GM19023 (cell line): ENCODE results near the gene NECTIN4.
"Not testable (repeated sequence)": the region's sequence is repeated elsewhere in the genome, so short reads cannot be mapped to it uniquely, and the experiment has no call there.

Experiments used
- ATAC-seq: cut with Tn5 transposase; IDR thresholded peaks from one replicate; pipeline ENCODE4 v1.9.1; 2021; ENCODE audit warnings: mild to moderate bottlenecking, moderate library complexity; ENCODE audit not compliant: unreplicated experiment

NECTIN4 gene

GRCh38 chr1:161033751-161034150 lies 55.6 kb downstream of the NECTIN4 start:
- no peak for ATAC-seq

DNA sequence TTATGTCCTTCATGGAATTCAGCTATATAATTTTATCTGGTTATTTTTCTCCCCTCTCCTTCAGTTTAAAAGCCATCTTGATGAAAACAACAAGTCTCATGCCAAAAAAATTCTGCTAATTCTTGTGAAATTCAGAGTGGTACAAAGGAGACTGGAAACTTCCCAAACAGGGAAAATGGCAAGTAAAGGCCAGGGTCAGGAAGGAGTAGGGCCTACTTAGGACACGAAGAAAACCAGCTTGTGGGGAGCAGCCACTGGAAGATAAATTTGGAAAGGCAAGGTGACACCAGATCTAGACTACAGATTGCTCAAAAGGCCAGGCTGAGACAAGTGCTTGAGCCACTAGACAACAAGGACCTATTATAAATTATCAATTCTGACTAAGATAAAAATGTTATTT lies 56.9 kb downstream of the NECTIN4 start:
- ATAC-seq: no peak

GRCh38 chr1:161031874-161032273 lies 57.5 kb downstream of the NECTIN4 start:
- ATAC-seq: no peak

DNA sequence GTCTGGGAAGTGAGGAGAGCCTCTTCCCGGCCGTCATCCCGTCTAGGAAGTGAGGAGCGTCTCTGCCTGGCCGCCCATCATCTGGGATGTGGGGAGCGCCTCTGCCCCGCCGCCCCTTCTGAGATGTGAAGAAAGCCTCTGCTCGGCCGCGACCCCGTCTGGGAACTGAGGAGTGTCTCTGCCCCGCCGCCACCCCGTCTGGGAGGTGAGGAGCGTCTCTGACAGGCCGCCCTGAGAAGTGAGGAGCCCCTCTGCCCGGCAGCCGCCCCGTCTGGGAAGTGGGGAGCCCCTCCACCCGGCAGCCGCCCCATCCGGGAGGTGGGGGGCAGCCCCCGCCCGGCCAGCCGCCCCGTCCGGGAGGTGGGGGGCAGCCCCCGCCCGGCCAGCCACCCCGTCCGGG lies 59.9 kb downstream of the NECTIN4 start:
- ATAC-seq: not testable (repeated sequence)

DNA sequence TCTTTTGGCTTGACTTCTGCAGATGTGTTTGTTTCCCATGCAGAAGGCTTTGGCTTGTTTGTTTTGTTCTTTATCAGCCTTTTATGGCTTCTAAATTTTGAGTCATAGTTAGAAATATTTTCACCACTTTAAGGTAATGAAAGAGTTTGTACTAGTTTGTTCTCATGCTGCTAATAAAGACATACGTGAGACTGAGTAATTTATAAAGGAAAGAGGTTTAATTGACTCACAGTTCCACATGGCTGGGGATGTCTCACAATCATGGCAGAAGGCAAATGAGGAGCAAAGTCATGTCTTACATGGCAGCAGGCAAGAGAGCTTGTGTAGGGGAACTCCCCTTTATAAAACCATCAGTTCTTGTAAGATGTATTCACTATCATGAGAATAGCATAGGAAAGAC lies 62.4 kb downstream of the NECTIN4 start:
- not testable (repeated sequence) for ATAC-seq

DNA sequence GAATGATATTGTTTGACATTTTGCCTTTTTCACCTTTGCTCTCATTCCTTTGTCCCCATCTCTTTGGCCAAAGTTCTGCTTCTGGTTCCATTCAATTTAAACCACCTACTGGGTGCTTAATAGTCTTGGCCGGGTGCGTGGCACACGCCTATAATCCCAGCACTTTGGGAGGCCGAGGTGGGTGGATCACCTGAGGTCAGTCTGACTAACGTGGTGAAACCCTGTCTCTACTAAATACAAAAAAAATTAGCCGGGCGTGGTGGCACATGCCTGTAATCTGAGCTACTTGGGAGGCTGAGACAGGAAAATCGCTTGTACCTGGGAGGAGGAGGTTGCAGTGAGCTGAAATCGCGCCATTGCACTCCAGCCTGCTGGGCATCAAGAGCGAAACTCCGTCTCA lies 66.9 kb downstream of the NECTIN4 start:
- ATAC-seq: not testable (repeated sequence)

- no peak for ATAC-seq
These were observed 67.4 kb downstream of the NECTIN4 start for GRCh38 chr1:161021970-161022353.

DNA sequence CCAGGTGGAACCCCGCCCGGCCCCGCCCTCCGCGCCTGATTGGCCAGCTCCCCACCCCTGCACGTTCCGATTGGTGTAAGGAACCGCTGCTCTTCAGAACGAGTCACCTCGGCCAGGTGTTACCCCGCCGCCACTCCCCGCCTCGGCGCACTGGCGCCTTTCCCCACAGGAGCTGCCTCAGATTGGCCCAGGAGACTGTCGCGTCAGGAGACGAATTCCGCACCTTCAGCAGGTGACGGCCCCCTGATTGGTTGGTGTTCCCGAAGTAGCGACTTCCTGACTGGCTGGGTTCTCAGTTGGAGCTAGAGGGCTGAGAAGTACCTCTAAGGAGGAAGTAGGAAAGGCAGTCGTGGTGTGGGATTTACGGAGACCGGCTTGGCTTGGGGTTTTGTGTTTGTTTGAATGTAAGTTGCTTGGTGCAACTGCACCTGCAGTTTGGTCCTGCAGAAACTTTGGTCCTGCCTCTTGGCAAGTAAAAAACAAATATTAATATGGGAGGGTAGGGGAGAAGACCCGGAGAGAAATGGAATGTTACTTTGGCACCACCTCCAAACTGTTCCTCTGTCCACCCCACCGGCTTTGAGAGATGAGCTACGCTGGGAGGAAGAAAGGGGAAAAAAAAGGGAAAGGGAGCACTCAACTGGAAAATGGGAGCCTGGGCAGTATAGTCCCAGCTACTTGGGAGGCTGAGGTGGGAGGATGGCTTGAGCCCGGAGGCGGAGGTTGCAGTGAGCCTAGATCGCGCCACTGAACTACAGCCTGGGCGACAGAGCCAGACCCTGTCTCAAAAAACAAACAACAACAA lies 68.0 kb downstream of the NECTIN4 start:
- peak; percentile 89 for ATAC-seq
